Occipital lobe (tissue), 2 donors: ENCODE measurements around the gene CSF1R. TPM values are rescaled to one million over a fixed set of nuclear protein-coding genes. Genes with fewer than 3 reads are reported as not detected.

Source experiments
- DNase-seq: peaks from one replicate; lab custom pipeline; 2025; lab: John Stamatoyannopoulos, UW
- total RNA-seq: library from RNA; depleted of rRNA; stranded (reverse); fragments of >200 nt; gene quantifications from one replicate; pipeline ENCODE4 v1.2.3, GENCODE V29; 2014

Gene CSF1R
- 8.3 TPM for total RNA-seq

- no peak for DNase-seq
Observed at GRCh38 chr5:150085950-150086715, at the start of gene CSF1R. TSS of gene CSF1R (minus strand) at chr5:150086554. CDS start at chr5:150086427, 127 bp downstream.

DNA sequence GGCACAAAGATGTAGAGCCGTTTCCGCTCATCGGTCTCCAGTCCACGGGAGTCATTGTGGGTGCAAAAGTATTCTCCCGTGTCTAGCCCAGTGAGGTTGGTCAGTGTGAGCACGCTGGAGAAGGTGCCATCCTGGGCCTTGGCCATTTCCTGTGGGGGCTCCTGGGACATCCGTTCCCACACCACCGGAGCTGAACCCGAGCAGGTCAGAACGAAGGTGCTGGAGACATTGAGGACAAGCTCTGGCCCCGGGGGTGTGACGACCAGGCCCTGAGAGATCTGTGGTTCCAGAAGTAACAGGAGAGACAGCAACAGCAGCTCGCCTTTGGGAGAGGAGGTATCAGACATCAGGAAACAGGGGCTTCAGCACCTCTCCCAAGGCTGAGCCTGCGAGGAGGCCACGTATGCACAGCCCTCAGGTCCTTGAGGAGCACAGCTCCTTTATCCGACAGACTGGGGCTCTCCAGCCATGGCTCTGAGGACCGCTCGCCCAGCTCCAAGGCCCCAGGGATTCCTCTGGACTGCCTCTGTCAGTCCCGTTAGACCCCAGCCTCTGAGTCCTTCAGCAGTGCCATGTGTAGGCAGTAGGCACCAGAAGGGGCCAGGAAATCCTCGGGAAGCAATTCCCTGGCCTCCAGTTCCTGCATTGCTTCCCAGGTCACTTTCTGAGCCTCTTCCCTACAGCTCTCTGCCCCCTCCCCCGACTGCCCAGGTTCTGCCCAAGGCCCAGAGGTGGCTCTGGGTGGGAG lies 49.4 kb upstream of the CSF1R start:
- no peak for DNase-seq

- no peak for DNase-seq
Observed at GRCh38 chr5:150134198-150134588, 47.8 kb upstream of the CSF1R start.

DNA sequence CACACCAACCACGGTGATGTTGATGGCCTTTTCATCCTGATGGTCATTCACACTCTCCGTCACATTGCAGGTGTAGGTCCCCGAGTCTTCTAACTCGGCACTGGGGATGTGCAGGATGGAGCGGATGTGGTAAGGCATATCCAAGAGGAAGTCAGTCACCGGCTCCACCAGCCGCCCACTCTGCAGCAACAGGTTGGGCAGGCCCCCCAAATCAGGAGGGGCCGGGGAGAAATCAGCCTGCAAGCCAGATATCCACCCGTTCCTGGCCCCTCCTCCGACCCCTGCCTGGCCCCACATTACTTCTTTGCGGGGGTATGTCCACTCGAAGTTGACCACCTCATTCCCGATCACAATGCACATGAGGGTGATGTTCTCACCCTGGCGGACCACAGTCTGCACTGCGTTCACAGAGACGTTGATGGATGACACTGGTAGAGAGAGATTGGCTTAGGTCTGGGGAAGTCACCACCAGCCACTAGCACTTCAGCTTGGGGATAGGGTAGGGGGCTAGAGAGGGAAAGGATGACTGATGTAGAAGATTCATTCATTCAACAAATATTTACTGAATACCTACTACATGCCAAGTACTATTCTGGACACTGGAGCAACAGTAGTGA lies 47.3 kb upstream of the CSF1R start:
- no peak for DNase-seq

DNA sequence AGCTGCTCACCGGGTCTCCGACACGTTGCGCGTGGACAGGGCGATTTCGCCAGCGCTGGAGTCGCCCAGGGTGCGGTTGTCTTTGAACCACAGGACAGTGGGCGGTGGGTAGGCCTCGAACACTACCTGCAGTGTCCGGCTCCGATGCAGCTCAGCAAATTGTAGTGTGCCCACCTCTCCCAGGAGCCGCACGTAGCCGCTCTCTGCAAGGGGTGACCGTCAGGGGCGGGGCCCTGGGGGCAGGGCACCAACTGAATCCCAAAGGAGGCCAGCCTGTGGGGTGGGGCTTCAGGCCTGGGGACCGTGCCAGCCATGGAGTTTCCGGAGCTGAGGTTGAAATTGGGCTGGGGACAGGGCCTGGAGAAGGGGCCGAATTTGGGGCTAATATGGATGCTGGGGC lies 46.4 kb upstream of the CSF1R start:
- no peak for DNase-seq

- no peak for DNase-seq
Observed at GRCh38 chr5:150131978-150132694, 45.8 kb upstream of the CSF1R start.

GRCh38 chr5:150131461-150131860 lies 45.1 kb upstream of the CSF1R start:
- DNase-seq = no peak

DNA sequence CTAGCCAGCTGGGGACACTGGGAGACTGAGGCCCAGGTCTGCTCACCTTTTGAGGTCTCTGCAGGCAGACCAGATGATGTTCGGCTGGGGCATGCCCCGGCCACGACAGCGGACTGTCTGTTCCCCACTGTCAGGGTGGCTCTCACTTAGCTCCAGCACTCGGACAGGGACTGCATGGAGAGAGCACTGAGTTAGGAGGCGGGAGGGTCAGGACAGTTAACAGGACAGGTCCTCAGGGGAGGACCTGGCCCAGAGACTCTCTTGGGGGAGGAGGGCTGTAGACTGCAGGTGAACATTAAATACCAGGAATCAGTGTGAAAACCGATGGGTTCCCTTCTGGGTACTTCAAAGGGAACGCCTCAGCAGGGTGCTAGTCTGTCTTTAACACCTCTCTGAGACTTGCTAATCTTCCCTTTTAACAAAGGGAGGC lies 44.2 kb upstream of the CSF1R start:
- DNase-seq = no peak

- peak; percentile 48 for DNase-seq
Observed at GRCh38 chr5:150129813-150130492, 43.6 kb upstream of the CSF1R start.

DNA sequence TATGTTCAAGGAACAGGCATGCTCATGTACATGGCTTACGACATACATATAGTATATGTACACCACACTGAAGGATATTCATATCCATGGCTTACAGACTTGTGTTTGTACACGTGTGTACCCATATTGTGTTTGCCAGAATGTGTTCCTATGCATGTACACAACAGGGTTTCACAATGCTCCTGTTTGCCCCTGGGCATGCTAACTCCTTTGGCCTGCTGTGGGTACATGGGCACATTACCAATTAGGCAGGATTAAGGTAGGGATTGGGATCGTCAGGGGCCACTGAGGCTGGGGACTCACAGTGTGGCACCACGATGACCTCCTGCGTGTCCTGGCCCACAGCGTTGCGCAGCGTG lies 43.1 kb upstream of the CSF1R start:
- DNase-seq = no peak

GRCh38 chr5:150126921-150127265 lies 40.5 kb upstream of the CSF1R start:
- no peak for DNase-seq

GRCh38 chr5:150126199-150126920 lies 40.0 kb upstream of the CSF1R start:
- DNase-seq = no peak

DNA sequence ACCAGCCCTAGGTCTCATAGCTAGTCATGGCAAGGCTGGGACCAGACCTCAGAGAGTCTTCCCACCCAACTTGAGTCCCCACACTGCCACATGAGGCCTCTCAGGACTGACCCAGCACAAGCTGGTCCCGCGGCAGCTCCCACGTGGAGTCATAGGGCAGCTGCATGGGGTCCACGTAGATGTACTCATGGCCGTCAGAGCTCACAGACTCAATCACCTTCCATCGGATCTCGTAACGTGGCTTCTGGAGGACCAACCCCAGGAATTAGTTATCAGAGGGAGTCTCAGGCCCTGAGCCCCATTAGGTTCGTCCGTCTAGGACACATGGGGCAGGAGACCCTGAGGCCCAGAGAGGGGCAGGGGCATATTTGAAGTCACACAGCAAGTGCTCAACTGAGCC lies 39.0 kb upstream of the CSF1R start:
- no peak for DNase-seq

GRCh38 chr5:150124596-150124995 lies 38.2 kb upstream of the CSF1R start:
- DNase-seq = no peak

DNA sequence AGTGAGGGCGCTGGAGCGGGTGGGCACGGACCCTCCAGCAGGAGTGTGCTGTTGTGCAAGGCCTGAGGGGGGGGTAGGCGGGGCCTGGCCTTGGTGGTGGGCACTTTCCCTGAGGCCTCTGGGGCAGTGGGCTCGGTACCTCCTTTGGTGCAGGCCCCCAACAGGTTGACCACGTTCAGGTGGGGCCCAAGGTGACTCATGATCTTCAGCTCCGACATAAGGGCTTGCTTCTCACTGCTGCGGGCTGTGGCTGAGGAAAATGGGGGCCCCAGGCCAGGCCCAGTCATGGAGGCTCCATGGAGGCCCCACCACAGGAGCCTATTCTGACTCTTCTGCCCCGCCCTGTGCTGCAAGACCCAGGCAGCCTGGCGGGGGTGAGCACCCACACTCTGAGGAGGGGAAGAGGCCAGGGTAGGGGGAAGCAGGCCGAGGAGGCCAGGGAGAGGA lies 37.8 kb upstream of the CSF1R start:
- no peak for DNase-seq

GRCh38 chr5:150123542-150123941 lies 37.2 kb upstream of the CSF1R start:
- DNase-seq = no peak

DNA sequence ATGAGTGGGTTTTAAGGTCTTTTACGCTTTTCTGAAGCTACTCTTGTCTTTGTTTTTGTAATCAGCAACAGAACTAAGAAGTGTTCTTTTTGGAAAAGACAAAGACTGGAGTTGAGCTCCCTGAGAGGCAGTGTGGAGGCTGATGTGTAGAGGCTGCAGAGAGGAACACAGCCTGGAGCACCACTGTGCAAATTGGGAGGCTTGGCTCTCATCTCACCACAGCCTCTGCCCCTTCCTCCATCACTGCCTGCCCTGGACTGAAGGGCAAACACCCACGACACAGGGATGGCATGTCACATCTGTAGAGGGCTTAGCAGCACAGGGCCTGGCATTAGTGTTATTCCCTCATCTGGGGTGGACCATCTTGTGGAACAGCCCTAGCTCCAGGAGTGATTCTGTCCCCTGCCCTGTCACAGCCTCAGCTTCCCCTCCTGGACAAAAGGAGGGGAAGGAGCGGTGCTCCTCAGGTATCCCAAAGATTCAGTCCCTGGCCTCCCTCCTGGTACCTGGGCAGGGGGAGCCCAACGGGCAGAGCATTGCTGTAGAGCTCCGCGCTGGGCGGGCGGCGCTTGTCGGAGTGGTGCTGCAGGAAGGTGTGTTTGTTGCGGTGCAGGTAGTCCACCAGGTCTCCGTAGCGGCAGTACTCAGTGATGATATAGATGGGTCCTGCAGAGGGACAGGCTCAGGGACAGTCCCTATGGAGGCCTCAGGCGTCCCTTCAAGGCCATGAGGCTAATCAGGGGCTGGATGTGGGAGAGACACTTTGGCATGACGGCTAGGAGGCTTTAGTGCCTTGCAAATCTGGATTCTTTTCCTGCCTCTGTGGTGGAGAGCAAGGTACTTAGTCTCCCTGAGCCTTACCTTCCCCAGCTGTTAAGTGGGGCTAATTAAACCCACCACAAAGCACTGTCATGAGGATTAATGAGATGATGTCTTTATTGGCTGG lies 36.5 kb upstream of the CSF1R start:
- no peak for DNase-seq

GRCh38 chr5:150122158-150122510 lies 35.8 kb upstream of the CSF1R start:
- DNase-seq = no peak

GRCh38 chr5:150121448-150122157 lies 35.2 kb upstream of the CSF1R start:
- no peak for DNase-seq
